ENCODE data around the gene COL5A3.

- TF ChIP-seq CTCF (IDR thresholded peaks at IDR 0.05) (no peak), POLR2A (IDR thresholded peaks at IDR 0.05) (no peak)
Measured at GRCh38 chr19:9971166-9971897, 39.0 kb downstream of the COL5A3 start.

All from testis (tissue), 2 donors.